DND-41 (cell line): ENCODE data around the gene XPO6.

Experiments
- EZH2 ChIP-seq: IDR thresholded peaks from 3 replicates; pipeline ENCODE4 v1.6.1; 2012; ENCODE audit warnings: borderline replicate concordance, low read depth, mild to moderate bottlenecking, moderate library complexity, low read length, inconsistent platforms; ENCODE audit not compliant: severe bottlenecking
- TF ChIP-seq, protein P1 (sequence below): IDR thresholded peaks from 2 replicates; pipeline ENCODE4 v1.5.1; 2012; ENCODE audit warnings: borderline replicate concordance, low read length, moderate library complexity, mild to moderate bottlenecking; ENCODE audit not compliant: poor library complexity, severe bottlenecking; ENCODE audit errors: extremely low read depth

- TF ChIP-seq, protein P1, sequence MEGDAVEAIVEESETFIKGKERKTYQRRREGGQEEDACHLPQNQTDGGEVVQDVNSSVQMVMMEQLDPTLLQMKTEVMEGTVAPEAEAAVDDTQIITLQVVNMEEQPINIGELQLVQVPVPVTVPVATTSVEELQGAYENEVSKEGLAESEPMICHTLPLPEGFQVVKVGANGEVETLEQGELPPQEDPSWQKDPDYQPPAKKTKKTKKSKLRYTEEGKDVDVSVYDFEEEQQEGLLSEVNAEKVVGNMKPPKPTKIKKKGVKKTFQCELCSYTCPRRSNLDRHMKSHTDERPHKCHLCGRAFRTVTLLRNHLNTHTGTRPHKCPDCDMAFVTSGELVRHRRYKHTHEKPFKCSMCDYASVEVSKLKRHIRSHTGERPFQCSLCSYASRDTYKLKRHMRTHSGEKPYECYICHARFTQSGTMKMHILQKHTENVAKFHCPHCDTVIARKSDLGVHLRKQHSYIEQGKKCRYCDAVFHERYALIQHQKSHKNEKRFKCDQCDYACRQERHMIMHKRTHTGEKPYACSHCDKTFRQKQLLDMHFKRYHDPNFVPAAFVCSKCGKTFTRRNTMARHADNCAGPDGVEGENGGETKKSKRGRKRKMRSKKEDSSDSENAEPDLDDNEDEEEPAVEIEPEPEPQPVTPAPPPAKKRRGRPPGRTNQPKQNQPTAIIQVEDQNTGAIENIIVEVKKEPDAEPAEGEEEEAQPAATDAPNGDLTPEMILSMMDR = no peak
- no peak for TF ChIP-seq EZH2
Measured at GRCh38 chr16:28182183-28182582, 29.6 kb downstream of the XPO6 start.
